Heart left ventricle (tissue), 16 donors: ENCODE data around the gene RAN. TPM values are rescaled to one million over a fixed set of nuclear protein-coding genes. Genes with fewer than 3 reads are reported as not detected.

ENCODE experiments used
- ATAC-seq, 4 donors: fragments of 200-7000 bp; cut with Tn5 transposase; one replicate each; pipeline ENCODE4 v1.9.1; 2020 to 2022; ENCODE audit warnings: moderate library complexity in 4 of 4, mild to moderate bottlenecking in 3 of 4, moderate number of reproducible peaks in 1 of 4
- DNase-seq, 5 donors: peaks; one replicate each; pipeline ENCODE4 v3.0.0-alpha.2; 2020
- H3K27ac ChIP-seq, 12 donors: fragments of 200-600 bp; sonication (generic) in 4 of 12; one replicate each; pipeline versions ENCODE4 v1.5.0 to v1.8.0; 2016 to 2022; ENCODE audit warnings: mild to moderate bottlenecking in 2 of 12
- H3K27me3 ChIP-seq, 9 donors: fragments of 200-600 bp; sonication (generic) in 2 of 9; one replicate each; pipeline versions ENCODE4 v1.5.1 to v1.8.0; 2016 to 2022; ENCODE audit warnings: mild to moderate bottlenecking in 3 of 9
- H3K36me3 ChIP-seq, 9 donors: fragments of 200-600 bp; sonication (generic) in 2 of 9; one replicate each; pipeline versions ENCODE4 v1.5.0 to v1.8.0; 2018 to 2022; ENCODE audit warnings: mild to moderate bottlenecking in 2 of 9
- H3K4me1 ChIP-seq, 12 donors: fragments of 200-600 bp; sonication (generic) in 4 of 12; one replicate each; pipeline versions ENCODE4 v1.5.0 to v1.8.0; 2016 to 2022; ENCODE audit warnings: mild to moderate bottlenecking in 3 of 12
- H3K4me3 ChIP-seq, 12 donors: fragments of 200-600 bp; sonication (generic) in 4 of 12; one replicate each; pipeline versions ENCODE4 v1.5.0 to v1.8.0; 2017 to 2022; ENCODE audit warnings: mild to moderate bottlenecking in 9 of 12, moderate library complexity in 4 of 12
- H3K9me3 ChIP-seq, 12 donors: fragments of 200-600 bp; sonication (generic) in 4 of 12; one replicate each; pipeline versions ENCODE4 v1.5.0 to v1.8.0; 2016 to 2022; ENCODE audit warnings: mild to moderate bottlenecking in 1 of 12
- CTCF ChIP-seq, 12 donors: fragments of 200-600 bp; sonication (generic) in 4 of 12; IDR thresholded peaks; one replicate each; pipeline versions ENCODE4 v1.5.0 to v1.8.0; 2018 to 2022; ENCODE audit warnings: antibody characterized with exemption in 12 of 12, mild to moderate bottlenecking in 5 of 12
- POLR2A ChIP-seq, 2 donors: fragments of 450-650 bp; IDR thresholded peaks; one replicate each; pipeline ENCODE4 v1.6.1; 2017; ENCODE audit warnings: antibody characterized with exemption in 2 of 2, mild to moderate bottlenecking in 2 of 2, moderate library complexity in 2 of 2
- WGBS, 4 donors: extraction: QIAGEN DNeasy Blood & Tissue Kit in 2 of 4; methylation state at CpG; one replicate each; pipeline versions ENCODE4 v1.1.5 to v1.1.7; 2013 to 2018; 5-methylcytosine and 5-hydroxymethylcytosine counted together
- intact Hi-C, 10 donors: fragments of 100-400 bp; cut with DNase I; formaldehyde crosslinking; loops; one replicate each; pipeline versions ENCODE4 v1.11.1 to v1.14.2; 2022
- polyA plus RNA-seq, 2 donors: library from polyadenylated mRNA; stranded (reverse); fragments of 200-250 nt; gene quantifications; one replicate each; pipeline ENCODE4 v1.2.3, GENCODE V29; 2013
- total RNA-seq, 9 donors: library from RNA; depleted of rRNA in 2 of 9; stranded (reverse); fragments of >200 nt in 2 of 9; fragmentation: NEBNext Ultra II Directional in 3 of 9; extraction: Animal tissue kit (Norgen Biotek cat#: 25700) in 3 of 9; gene quantifications; one replicate each; pipeline versions ENCODE4 v1.1.0 to v1.2.4, GENCODE V29; 2016 to 2023
- donor health status: ischemic (EF 13 %, LVEDD 7.1; RV severe dilation, severe dysfunction).
- donor health status: healthy with polysubstance abuse.
- donor health status: DM: no; HTN: yes; CAD: no.
- donor health status: DM: no; HTN: no; CAD: no.
- donor health status: ischemic (EF 25% LVEDD 6.9; RV normal size, moderate dysfunction).
- donor health status: ischemic (EF 25% LVEDD 5.7; RV mildly dilated, moderate dysfunction).
- donor health status: healthy.
- donor health status: DM: yes; HTN: yes; CAD: no.
- donor health status: ischemic (EF 35%, LVEDD 5.7; RV mildly dilated, moderate dysfunction).
- donor health status: nonischemic (EF 11% LVEDD 7.7; RV severe dilation, severe dysfunction).
- donor health status: DM: yes; HTN: yes; CAD: no.
- donor health status: PGD.
- donor health status: ischemic (EF 29% LVEDD 5.4; RV normal size, mild dysfunction).
- donor health status: nonischemic (EF 23%, LVEDD 6.1; RV moderate dilation, normal function).

The RAN gene
- total and polyA plus RNA-seq, 11 donors, result 85.6 to 646 (median 303) TPM

DNA sequence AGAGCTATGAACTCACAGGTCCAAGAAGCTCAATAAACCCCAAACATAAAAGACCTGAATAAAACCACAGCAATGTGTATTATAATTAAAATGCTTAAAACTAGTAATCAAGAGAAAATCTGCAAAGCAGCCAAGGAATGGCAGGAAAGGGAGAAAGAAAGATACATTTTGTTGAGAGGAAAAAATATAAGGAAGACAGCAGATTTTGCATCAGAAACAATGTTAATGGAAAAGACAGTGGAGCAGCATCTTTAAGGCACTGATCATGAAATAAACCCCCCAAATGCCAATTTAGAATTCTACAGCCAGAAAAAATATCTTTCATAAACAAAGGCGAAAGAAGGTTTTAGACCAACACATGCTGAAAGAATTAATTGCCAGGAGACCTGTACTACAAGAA, 39.3 kb downstream of the RAN start:
- Histone ChIP-seq H3K27me3 (peaks cover 0 to 11% (median 4%) of the 10 kb centered on the region in 9 donors), H3K36me3 (no peaks in the 10 kb centered on the region), H3K4me3 (no peak overlapping the region), H3K27ac (no peak overlapping the region), H3K4me1 (peaks cover 0 to 4% (median 0%) of the 10 kb centered on the region in 12 donors), H3K9me3 (peaks cover 0 to 17% (median 10%) of the 10 kb centered on the region in 12 donors)
- DNase-seq (no peak), ATAC-seq (no peak)
- TF ChIP-seq CTCF (IDR thresholded peaks at IDR 0.05) (no peak), POLR2A (IDR thresholded peaks at IDR 0.05) (no peak)
- 46 to 97% (median 52%) methylated on average over 1 of the region's 1 CpG for WGBS, 4 donors
- intact Hi-C loops, result loop anchor here in 8 of 10 donors (10.0 kb wide), 9 partner anchors 94 to 1094 kb away; partner anchors contain the start of gene MMP17 (in 1 of the 8)

- H3K9me3 ChIP-seq, result peaks cover 0 to 17% (median 10%) of the 10 kb centered on the region in 12 donors
- ATAC-seq (no peak), DNase-seq (no peak)
- intact Hi-C loops, result loop anchor here in 8 of 10 donors (10.0 kb wide), 9 partner anchors 93 to 1093 kb away; partner anchors contain the start of gene MMP17 (in 1 of the 8)
- no peak overlapping the region for H3K27ac ChIP-seq
- H3K4me1 ChIP-seq, result peaks cover 0 to 8% (median 0%) of the 10 kb centered on the region in 12 donors
- H3K27me3 ChIP-seq, result peaks cover 0 to 12% (median 4%) of the 10 kb centered on the region in 9 donors
- no peaks in the 10 kb centered on the region for H3K36me3 ChIP-seq
- H3K4me3 ChIP-seq, result no peak overlapping the region
- no peak for TF ChIP-seq POLR2A (IDR thresholded peaks at IDR 0.05)
- no peak for TF ChIP-seq CTCF (IDR thresholded peaks at IDR 0.05)
These were observed 40.1 kb downstream of the RAN start for GRCh38 chr12:130911933-130912332.

DNA sequence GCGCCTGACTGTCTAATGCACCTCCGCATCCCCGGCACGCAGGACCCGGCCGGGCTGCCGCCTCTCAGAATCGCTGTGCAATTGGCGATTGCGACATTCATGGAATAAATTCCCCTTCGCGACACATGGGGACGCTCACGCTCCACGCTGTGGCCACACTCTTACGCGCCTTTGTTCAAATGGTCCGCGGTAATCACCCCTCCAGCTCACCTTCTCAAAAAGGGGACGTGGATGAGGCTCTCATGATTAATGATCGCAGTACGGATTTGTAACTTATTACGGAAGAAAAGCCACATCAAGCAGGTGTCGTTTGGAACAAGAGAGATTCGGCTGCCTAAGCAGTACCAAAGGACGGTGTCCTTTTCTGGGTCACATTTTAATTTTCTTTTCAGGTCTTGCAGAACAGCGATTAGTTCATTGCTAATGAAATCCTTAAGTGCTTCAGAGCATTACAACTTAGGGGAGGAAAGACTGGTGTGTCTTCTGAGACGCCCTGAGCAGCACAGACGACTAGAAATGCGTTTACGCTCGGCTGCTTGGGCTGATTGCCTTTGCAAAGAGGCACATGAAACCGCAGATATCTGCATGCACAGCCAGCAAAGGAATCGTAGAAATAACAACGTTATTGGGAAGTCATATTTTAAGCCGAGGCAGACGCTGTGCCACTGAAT, 44.5 kb downstream of the RAN start:
- Histone ChIP-seq H3K9me3 (peaks cover 0 to 11% (median 6%) of the 10 kb centered on the region in 12 donors), H3K27ac (peak overlapping the region in 1 of 12 donors; percentile 39), H3K4me1 (peaks cover 0 to 8% (median 0%) of the 10 kb centered on the region in 12 donors), H3K27me3 (peaks cover 0 to 12% (median 4%) of the 10 kb centered on the region in 9 donors), H3K4me3 (peak overlapping the region in 5 of 12 donors; percentile 6 to 45 (median 34)), H3K36me3 (no peaks in the 10 kb centered on the region)
- 24 to 27% (median 25%) methylated on average over 36 to 37 of the region's 37 CpGs for WGBS, 4 donors
- TF ChIP-seq CTCF (IDR thresholded peaks at IDR 0.05) (peak; percentile 79 to 99 (median 95)), POLR2A (IDR thresholded peaks at IDR 0.05) (no peak)
- ATAC-seq (peak; percentile 76 to 90 (median 84)), DNase-seq (peak; percentile 53 to 76 (median 59))
- intact Hi-C loops, result loop anchor here (1.0 to 10.0 kb wide), 14 partner anchors 88 to 1088 kb away; partner anchors contain the start of gene MMP17 (in 1 of the 10)

GRCh38 chr12:130917607-130918006, 45.7 kb downstream of the RAN start:
- 91 to 93% (median 92%) methylated on average over 13 of the region's 13 CpGs for WGBS, 4 donors
- Histone ChIP-seq H3K4me1 (peaks cover 0 to 8% (median 0%) of the 10 kb centered on the region in 12 donors), H3K36me3 (no peaks in the 10 kb centered on the region), H3K27ac (no peak overlapping the region), H3K9me3 (peaks cover 0 to 7% (median 0%) of the 10 kb centered on the region in 12 donors), H3K27me3 (peaks cover 0 to 12% (median 4%) of the 10 kb centered on the region in 9 donors), H3K4me3 (no peak overlapping the region)
- TF ChIP-seq POLR2A (IDR thresholded peaks at IDR 0.05), result no peak
- TF ChIP-seq CTCF (IDR thresholded peaks at IDR 0.05), result no peak
- no peak for DNase-seq
- intact Hi-C loops, result loop anchor here in 9 of 10 donors (2.0 to 10.0 kb wide), 13 partner anchors 87 to 1087 kb away; partner anchors contain the start of gene MMP17 (in 1 of the 9)
- ATAC-seq, result no peak
